HG03442 (cell line): Measurements from ENCODE around the gene CDIP1.

Source experiments
- ATAC-seq: cut with Tn5 transposase; IDR thresholded peaks from one replicate; pipeline ENCODE4 v1.9.1; 2021; ENCODE audit warnings: mild to moderate bottlenecking, moderate library complexity; ENCODE audit not compliant: unreplicated experiment

CDIP1 gene

GRCh38 chr16:4494746-4495490 is 43.7 kb downstream of the CDIP1 start:
- no peak for ATAC-seq

- no peak for ATAC-seq
These were observed 46.7 kb downstream of the CDIP1 start for GRCh38 chr16:4491898-4492297.

GRCh38 chr16:4489030-4489429 is 49.5 kb downstream of the CDIP1 start:
- ATAC-seq: no peak

- ATAC-seq: no peak
These were observed 50.0 kb downstream of the CDIP1 start for GRCh38 chr16:4488499-4488967.

GRCh38 chr16:4487955-4488498 is 50.5 kb downstream of the CDIP1 start:
- no peak for ATAC-seq

GRCh38 chr16:4486126-4486893 is 52.3 kb downstream of the CDIP1 start:
- ATAC-seq: no peak

GRCh38 chr16:4481963-4482362 is 56.6 kb downstream of the CDIP1 start:
- no peak for ATAC-seq

GRCh38 chr16:4481526-4481925 is 57.0 kb downstream of the CDIP1 start:
- no peak for ATAC-seq

GRCh38 chr16:4477966-4478365 is 60.6 kb downstream of the CDIP1 start:
- ATAC-seq: no peak

GRCh38 chr16:4475880-4476788 is 62.4 kb downstream of the CDIP1 start, which contains the start of gene HMOX2:
HMOX2 (plus strand) TSS chr16:4476398; CDS start chr16:4505525, 29,127 bp downstream.
- ATAC-seq: peak; percentile 82

- ATAC-seq: no peak
These were observed 64.2 kb downstream of the CDIP1 start, which contains the start of gene NMRAL1 for GRCh38 chr16:4474192-4474961. NMRAL1 (minus strand) TSS chr16:4474625; CDS start chr16:4474132, 493 bp downstream.

- no peak for ATAC-seq
These were observed 65.7 kb downstream of the CDIP1 start for GRCh38 chr16:4472880-4473279.

- ATAC-seq: no peak
These were observed 66.7 kb downstream of the CDIP1 start for GRCh38 chr16:4471869-4472268.

GRCh38 chr16:4468972-4469371 is 69.6 kb downstream of the CDIP1 start:
- no peak for ATAC-seq

GRCh38 chr16:4467916-4468315 is 70.7 kb downstream of the CDIP1 start:
- no peak for ATAC-seq

- ATAC-seq: no peak
These were observed 72.4 kb downstream of the CDIP1 start for GRCh38 chr16:4465977-4466779.

GRCh38 chr16:4463522-4464163 is 74.9 kb downstream of the CDIP1 start:
- ATAC-seq: no peak

GRCh38 chr16:4461250-4462085 is 77.1 kb downstream of the CDIP1 start:
- ATAC-seq: no peak
